KG1 (cell line): ENCODE results near the gene MPHOSPH10.
A peak's percentile ranks its signal among the peaks of the same experiment; 100 is the strongest.
"Not testable (repeated sequence)": the region's sequence is repeated elsewhere in the genome, so short reads cannot be mapped to it uniquely, and the experiment has no call there.

Experiments used
- DNase-seq: peaks from one replicate; lab custom pipeline; 2025; lab: John Stamatoyannopoulos, UW

The MPHOSPH10 gene

GRCh38 chr2:71130152-71130904, at the start of gene MPHOSPH10, which contains the start of gene MCEE:
Gene MPHOSPH10 (plus strand): TSS chr2:71130634. CDS start chr2:71130666, 32 bp downstream.
Gene MCEE (minus strand): TSS chr2:71130229. CDS start chr2:71130219, 10 bp downstream.
- DNase-seq = peak; percentile 97

- no peak for DNase-seq
Measured at GRCh38 chr2:71082402-71083252, 47.8 kb upstream of the MPHOSPH10 start.

- not testable (repeated sequence) for DNase-seq
Measured at GRCh38 chr2:71083297-71083696, 47.1 kb upstream of the MPHOSPH10 start.

GRCh38 chr2:71083752-71084312, 46.6 kb upstream of the MPHOSPH10 start:
- not testable (repeated sequence) for DNase-seq

GRCh38 chr2:71085325-71086003, 45.0 kb upstream of the MPHOSPH10 start:
- not testable (repeated sequence) for DNase-seq

- DNase-seq = not testable (repeated sequence)
Measured at GRCh38 chr2:71089475-71089874, 41.0 kb upstream of the MPHOSPH10 start.

GRCh38 chr2:71091808-71092207, 38.6 kb upstream of the MPHOSPH10 start:
- DNase-seq = not testable (repeated sequence)

- DNase-seq = not testable (repeated sequence)
Measured at GRCh38 chr2:71092491-71093260, 37.8 kb upstream of the MPHOSPH10 start.

GRCh38 chr2:71100195-71100964, 30.1 kb upstream of the MPHOSPH10 start:
- DNase-seq = no peak

- no peak for DNase-seq
Measured at GRCh38 chr2:71101656-71102055, 28.8 kb upstream of the MPHOSPH10 start.

GRCh38 chr2:71102981-71103681, 27.3 kb upstream of the MPHOSPH10 start:
- DNase-seq = no peak

- no peak for DNase-seq
Measured at GRCh38 chr2:71103809-71104208, 26.6 kb upstream of the MPHOSPH10 start.

- not testable (repeated sequence) for DNase-seq
Measured at GRCh38 chr2:71106463-71106862, 24.0 kb upstream of the MPHOSPH10 start.

GRCh38 chr2:71108091-71108490, 22.3 kb upstream of the MPHOSPH10 start:
- DNase-seq = no peak

- DNase-seq = no peak
Measured at GRCh38 chr2:71113843-71114242, 16.6 kb upstream of the MPHOSPH10 start.

GRCh38 chr2:71117063-71117462, 13.4 kb upstream of the MPHOSPH10 start:
- DNase-seq = no peak

- DNase-seq = no peak
Measured at GRCh38 chr2:71120195-71120594, 10.2 kb upstream of the MPHOSPH10 start.

- no peak for DNase-seq
Measured at GRCh38 chr2:71121479-71121878, 9.0 kb upstream of the MPHOSPH10 start.

GRCh38 chr2:71122387-71123298, 7.8 kb upstream of the MPHOSPH10 start:
- DNase-seq = no peak
